Measurements from ENCODE around the gene GRN.

DNA sequence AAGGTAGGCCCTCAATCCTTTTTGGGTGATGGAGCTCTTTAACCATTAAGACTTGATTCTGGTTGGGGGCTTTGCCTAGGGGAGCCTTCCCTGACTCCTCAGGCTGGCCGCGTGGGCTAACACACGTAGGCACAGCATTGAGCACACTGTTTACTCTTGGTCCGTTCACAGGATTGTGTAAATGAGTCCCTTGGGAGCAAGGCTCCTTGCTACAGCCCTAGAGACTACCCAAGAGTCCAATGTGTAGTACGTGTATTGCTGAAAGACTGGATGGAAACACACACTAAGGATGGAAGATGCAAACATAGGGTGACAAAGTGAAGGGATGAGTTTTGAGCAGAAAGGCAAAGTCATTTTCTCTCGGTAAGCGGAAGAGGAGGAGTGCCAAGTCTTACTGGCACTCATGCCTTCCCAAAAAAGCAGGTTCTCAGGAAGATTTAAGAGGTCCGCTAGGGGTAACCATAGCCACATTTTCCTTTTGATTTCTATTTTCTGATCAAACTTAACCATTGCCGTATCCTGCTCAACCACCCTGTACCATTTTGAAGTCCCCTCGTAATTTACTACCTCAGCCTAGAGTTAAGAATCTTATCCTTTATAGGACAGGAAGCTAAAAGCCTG lies 45.3 kb downstream of the GRN start:
- TF ChIP-seq, protein P1, sequence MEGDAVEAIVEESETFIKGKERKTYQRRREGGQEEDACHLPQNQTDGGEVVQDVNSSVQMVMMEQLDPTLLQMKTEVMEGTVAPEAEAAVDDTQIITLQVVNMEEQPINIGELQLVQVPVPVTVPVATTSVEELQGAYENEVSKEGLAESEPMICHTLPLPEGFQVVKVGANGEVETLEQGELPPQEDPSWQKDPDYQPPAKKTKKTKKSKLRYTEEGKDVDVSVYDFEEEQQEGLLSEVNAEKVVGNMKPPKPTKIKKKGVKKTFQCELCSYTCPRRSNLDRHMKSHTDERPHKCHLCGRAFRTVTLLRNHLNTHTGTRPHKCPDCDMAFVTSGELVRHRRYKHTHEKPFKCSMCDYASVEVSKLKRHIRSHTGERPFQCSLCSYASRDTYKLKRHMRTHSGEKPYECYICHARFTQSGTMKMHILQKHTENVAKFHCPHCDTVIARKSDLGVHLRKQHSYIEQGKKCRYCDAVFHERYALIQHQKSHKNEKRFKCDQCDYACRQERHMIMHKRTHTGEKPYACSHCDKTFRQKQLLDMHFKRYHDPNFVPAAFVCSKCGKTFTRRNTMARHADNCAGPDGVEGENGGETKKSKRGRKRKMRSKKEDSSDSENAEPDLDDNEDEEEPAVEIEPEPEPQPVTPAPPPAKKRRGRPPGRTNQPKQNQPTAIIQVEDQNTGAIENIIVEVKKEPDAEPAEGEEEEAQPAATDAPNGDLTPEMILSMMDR (conservative IDR thresholded peaks at IDR 0.05; ENCODE audit: low read depth, low read length): no peak
- no peak for TF ChIP-seq EZH2 (IDR thresholded peaks at IDR 0.05; ENCODE audit: low read length, unreplicated experiment)
